Fibroblast of skin of abdomen (primary cell): ENCODE measurements around the gene FCRL5.

Source experiments
- DNase-seq: peaks from one replicate; pipeline ENCODE4 v3.0.0-alpha.2; 2013

The FCRL5 gene

DNA sequence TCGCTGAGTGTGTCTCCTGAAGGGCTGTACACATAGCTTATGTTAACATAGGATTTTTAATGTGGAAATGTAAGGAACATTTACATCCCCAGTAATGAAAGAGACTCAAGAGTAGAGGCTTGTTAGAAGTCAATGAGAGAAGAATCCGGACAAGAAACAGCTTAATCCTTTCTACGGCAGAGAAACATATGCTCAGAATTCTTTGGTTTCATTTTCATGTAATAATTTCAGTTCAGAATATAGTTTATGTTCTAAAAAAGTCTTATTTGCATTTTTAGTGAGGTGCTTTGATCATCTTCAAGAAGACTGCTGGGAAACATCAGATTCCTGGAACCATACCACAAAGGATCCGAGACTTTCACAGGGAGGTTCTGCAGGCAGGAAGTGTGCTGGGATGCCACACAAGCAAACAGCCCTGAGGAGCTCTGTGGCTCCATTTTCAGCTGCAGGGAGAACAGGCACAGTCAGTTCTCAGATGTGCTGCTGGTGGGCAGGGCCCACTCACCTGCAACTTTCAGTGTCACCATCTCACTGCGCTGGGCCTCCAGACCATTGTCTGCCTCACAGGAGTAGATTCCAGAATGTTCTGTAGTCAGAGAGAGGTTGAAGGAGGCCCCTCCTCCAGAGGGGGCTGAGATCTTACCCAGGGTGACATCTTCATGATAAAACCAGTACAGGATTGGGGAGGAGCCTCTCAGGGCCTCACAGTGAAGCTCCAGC, 28.4 kb downstream of the FCRL5 start:
- DNase-seq: no peak

DNA sequence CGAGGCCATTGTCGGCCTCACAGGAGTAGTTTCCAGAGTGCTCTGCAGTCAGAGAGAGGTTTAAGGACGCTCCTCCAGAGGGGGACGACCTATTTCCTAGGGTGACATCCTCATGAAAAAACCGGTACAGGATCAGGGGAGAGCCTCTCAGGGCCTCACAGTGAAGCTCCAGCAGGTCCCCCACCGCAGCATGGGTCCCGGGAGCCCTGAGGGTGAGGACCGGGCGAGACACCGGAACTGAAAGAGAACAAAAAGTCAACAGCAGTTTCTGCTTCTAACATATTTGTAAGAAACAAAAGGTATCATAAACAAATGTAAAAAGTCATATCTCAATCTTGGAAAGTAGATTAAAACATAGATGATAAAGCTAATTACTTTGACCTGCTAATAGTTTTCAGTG, 31.3 kb downstream of the FCRL5 start:
- no peak for DNase-seq

DNA sequence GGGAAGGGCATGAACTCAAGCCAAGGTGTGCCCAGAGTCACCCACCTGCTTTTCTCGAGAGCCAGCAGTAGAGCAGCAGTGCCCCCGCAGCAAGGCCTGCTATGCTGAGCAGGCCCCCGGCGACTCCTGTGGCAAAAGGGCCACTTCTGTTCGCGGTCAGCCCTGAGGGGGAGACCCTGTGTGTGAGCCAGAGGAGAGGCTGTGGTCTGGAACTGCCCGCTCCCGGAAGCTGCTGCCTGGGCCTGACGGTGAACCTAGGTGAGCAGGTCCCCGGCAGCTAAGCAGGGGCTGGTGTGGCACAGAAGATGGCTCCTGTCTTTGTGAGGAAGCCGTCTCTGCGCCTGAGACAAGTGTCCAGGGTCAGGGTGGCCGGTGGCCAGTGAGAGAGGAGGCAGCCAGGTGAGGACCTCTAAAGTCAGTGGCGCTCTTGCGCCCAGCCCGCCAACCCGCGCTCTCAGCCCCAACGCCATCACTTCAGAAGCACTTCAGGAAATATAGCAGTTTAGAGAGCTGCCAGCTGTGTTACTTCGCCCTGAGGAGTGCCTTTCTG, 31.9 kb downstream of the FCRL5 start:
- no peak for DNase-seq

DNA sequence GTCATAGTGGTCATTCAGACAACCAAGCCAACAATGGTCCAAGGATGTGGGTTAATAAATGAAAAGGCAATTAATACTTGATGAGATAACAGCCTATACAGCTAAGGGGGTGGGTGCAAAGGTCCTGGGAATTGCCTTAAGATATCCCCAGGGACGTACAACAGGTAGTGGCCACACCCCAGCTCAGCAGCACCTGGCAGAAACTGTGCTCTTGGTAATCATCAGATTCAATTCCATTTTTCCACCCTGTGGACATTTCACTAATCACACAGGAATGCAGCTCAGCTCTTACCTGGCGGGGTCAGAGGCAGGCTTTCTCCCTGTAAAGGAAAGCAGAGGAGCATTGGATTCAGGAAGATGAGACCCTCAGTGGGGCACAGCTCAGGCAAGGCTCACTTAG, 32.9 kb downstream of the FCRL5 start:
- no peak for DNase-seq

DNA sequence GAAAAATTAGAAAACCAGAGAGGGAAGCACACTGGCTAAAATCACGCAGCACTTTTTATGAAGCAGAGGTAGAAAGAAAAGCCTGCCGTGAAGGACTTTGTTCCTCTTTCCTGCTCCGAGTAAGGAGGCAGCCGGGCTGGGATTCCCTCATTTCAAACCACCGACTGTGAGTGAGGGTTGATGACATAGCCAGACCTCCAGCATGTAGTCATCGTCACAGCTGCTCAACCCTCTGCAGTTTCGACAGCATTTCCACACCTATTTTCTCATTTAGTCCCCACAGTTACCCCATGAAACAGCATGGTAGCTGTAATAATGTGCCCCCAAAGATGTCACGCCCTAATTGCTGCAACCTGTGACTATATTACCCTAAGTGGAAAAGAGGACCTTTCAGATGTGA, 35.3 kb downstream of the FCRL5 start:
- DNase-seq: no peak

DNA sequence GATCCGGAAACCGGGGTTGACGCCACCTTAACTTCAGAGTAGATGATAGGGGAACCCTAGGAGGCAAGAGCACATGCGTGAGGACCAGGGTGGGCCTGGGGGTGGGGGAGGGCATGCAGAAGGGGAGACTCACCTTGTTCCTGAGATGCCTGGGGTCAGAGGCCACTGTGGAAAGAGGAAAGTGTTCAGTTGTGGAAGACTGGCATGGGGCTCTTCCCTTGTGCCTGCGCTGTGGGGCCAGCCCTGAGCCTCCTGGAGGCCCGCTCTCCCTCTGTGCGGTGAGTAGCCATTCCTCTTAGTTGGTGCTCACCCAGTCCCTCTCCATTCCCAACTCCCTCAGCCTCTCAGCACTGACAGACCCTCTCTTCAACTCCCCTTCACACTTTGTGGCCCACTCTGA, 36.6 kb downstream of the FCRL5 start:
- DNase-seq: no peak

DNA sequence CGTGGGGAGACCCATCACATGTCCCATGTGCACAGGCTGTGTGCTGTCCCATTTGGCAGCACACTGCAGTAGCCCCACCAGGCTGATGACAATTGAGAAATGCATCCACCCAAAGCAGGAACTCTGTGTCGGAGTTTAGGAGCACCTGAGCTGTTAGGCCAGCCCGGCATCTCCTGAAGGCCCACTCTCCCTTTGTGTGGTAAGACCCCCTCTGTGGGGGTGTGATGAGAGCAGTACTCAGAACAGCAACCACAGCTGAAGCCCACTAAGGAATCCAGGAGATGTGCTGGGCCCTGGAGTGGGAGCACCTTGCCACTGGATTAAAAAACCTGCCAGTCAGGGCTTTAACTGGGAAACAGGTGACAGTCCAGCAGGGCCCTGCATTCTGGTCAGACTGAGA, 37.2 kb downstream of the FCRL5 start:
- DNase-seq: no peak

DNA sequence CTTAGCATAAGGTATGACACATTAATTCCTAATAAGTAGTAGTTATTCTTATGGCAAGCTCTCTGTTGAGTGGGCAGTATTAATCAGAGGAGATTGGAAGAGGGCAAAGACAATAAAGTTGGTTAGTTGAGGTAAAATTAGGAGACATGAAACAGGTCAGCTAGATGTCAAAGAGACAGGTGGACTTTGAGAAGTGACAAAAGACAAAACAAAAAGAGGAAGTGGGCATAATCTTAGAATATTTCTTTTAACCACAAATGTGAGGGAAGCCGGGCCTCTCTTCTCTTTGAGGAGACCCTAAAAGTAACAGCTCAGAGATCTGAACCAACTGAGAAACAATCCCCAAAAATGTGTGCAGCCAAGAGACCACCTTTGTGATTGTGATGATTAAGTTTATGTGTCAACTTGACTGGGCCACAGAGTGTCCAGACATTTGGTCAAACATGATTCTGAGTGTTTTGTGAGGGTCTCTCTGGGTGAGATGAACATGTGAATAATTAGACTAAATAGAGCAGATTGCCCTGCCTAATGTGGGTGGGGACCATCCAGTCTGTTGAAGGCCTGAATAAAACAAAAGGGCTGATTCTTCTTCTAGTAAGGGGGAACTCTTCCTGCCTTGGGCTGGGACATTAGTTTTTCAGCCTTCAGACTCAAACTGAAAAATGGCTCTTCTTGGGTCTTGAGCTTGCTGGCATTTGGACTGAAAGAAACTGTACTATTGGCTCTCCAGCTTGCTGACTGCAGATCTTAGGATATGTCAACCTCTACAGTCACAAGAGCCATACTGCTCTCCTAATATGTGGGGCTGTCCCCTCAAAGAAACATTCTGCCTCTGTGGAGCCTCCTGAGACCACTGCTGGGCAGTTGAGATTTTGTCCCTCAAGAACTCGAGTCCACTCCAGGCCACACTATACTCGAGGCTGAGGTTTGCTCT, 40.0 kb downstream of the FCRL5 start:
- DNase-seq: no peak

DNA sequence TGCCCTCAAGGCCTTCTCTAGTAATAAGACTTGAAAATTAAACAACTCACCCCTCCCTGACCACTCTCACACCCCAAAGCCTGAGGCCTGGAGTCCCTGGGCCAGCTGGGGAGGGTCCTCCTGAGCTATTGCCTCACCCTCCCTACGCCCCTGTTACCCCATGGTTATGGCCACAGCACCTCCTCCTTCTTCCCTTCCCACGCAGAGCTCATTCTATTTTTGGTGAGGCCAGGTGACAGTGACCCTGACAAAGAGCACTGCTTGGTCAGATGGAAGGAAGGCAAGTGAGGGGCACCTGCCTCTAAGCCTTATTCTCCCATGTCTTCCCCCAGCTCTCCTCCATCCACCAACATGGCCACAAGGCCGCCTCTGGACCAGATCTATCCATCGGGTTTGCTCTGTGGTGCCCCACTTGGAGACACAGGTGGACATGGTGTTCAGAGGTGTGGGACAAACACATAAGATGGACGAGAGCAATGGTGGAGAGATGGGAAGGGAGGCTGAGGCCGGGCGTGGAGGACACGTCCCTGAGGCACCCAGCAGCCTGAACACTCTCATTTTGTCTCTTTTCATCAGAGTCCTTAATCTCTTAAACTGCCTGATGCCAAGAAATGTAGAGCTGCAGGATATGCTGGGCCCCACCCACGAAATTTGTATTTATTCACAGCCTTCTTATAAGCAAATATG, 42.6 kb downstream of the FCRL5 start:
- DNase-seq: no peak

DNA sequence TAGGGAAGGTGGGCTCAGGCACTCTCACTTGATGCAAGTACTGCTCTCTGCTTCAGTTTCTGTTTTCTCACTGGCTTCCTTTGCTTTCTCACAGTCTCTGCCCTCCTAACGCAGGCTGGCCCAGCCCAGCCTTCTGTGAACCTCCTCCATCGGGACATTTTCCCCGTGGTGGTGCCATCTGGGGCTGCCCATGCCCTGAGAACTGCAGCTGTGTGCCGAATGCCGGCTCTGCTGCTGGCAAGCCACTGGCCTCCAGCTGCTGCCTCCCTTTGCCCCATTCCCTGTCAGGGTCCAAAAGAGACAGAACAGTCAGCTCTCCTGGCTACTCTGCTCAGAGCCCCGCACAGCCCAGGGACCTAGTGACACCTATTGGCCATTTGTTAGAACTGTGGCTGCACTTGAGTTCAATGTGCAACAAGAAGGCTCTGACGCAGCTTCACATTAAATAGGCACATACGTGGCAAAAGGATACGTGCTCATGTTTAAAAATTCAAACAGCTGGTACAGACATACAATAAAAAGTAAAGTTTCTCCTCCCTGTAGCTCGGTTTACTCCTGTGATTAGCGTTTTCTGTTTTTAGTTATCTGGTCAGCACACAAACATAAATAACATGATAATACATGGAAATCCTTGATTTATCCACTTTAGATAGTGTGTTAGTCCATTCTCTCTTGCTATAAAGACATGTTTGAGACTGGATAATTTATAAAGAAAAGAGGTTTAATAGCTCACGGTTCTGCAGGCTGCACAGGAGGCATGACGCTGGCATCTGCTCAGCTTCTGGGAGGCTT, 46.6 kb downstream of the FCRL5 start:
- DNase-seq: peak; percentile 58

DNA sequence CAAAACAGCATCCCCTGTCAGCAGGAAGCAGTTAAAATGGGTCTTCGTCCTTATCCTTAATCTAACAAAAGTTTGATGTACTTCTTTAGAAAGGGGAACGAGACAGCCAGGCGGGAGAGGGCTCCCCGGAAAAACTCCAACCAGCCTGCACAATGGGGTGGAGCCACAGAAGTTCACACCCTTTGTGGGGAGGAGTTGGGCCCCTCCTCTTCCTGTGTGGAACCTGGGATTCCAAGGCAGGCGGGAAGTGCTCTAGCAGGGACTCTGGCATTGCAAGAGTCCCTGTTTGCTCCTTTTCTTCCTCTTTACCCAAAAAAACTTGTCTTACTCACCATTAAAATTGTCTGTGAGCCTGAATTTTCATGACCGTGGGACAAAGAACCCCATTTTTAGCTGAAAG, 47.7 kb downstream of the FCRL5 start:
- DNase-seq: no peak

DNA sequence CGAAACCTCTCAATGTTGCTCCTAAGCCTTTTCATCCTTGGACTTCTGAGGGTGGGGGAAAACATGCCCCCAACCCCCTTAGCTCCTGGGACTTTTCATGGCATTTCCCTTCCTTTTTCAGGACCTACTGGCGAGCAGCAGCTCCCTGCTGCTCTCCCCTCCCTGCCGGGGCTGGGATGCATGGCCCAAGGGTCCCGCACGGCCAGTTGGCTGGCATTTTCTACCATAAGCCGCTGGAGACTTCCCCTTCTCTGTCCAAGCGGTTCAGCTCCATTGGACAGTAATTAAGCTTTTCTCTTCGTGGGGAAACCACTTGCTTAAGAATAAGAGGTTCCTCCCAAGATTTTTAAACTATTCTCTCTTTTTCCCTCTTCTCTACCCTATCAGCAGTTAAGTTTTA, 52.8 kb downstream of the FCRL5 start:
- no peak for DNase-seq

DNA sequence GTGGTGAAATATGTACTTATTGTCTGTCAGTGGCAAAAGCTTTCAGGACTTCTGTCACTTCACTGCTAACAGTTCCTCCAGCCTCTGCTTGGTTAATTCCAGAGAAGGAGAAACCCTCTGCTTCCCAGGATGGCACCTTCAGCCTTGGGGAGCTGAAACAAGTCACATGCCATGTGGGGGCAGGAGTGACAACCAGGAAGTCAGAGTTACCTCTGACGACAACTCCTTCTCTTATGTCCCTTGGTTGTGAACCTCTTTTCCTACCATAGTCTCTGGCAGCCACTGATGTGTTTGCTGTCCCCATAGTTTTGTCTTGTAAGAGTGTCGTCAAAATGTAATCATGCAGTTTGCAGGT, 53.6 kb downstream of the FCRL5 start:
- DNase-seq: no peak

DNA sequence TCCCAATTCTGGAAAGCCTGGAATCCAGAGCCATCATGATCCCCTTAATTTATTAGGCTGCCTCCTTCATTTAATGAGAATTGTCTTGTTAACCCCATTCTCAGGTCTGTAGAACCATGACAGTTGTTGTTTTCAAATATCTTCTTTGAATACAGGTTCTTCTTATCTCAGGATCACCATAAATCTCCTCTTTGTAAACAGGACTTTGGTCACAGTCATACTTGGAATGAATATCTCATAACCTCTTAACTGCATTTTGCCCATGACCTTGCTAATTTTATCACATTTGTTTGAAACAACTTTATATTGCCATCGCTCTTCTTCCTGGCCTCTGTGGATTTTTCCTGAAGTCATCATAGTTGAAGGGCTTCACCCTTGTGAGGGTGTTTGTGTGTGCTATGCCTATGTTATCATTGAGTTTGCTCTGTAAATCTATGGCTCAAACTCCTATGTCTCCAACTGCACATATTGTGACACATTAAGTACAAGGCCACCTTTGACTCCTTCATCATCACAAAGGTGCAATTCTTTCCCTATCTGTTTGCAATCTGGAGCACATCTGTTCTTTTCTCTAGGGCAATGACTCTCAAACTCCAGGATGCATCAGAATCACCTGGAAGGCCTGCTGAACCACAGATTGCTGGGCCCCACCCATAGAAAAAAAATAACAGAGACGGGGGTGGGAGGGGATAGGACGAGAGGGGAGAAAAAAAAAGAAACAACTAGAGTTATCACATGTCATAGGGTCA, 54.2 kb downstream of the FCRL5 start:
- DNase-seq: no peak

DNA sequence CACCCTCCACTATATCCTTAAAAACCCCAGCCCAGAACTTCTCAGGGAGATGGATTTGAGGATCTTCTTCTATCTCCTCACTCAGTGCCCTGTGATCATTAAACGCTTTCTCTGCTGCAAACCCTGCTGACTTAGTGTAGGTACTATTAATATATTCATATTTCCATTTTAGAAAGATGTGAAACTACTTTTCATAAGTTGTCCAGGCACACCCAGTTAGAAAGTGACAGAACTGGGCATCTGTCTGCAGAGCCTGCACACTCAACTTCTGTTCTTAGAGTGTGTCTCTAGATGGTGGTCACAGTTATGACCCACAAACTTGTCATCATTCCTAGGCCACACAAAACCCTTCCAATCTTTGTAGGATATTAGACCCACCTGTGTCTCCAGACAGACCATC, 55.0 kb downstream of the FCRL5 start:
- DNase-seq: no peak

DNA sequence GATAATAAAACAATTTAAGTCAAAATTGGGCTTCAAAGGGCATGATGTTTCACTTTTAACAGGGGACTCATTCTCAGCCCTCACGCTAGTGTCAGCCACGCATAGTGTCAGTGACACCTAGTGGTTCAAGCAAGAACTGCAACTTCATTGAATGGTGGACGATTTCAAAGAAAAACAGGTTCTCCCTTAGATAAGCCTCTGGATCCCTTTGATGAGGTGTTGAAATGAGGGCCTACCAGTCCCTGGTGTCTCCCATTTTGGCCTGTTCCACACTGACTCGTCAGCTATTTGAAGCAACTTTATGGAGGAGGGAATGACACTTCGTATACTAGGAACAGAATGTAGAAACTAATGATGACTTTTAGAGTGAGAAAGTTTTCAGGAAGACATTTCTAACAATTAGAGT, 56.2 kb downstream of the FCRL5 start:
- peak; percentile 36 for DNase-seq

DNA sequence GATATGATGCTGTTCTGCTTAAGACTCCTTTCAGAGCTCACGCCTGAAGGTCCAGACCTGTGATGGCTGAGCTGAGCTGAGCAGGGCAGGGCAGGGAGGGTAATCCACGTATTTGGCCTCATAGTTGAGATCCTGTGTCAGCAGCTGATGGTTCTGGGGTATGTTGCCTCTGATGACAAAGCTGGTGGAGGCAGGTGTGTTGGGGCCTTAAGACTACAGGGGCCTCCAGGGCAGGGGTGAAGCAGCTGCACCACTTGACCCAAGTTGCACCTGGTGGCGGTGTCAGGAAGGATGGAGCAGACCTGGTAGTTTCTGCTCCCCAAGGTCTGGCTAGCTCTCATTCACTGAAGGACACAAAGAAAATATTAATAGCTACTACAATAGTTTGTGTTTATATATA, 57.0 kb downstream of the FCRL5 start:
- no peak for DNase-seq

DNA sequence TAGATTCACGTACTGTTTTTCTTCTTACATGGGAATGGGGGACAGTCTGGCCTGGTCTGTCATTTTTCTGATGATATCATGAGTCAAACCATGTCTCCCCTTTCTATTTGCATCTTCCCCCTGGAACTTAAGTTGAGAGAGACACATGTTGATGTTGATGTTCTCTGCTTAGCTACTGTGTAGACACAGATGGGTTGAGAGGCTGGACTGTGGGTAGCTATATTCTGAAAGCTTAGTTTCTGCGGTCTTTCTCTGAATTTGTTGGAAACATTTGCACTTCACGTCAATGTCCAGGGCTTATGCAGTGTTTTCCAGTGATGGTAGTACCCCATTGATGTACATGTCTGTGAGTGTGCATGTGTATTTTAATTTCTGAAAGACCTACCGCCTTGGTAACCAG, 58.2 kb downstream of the FCRL5 start:
- DNase-seq: no peak

DNA sequence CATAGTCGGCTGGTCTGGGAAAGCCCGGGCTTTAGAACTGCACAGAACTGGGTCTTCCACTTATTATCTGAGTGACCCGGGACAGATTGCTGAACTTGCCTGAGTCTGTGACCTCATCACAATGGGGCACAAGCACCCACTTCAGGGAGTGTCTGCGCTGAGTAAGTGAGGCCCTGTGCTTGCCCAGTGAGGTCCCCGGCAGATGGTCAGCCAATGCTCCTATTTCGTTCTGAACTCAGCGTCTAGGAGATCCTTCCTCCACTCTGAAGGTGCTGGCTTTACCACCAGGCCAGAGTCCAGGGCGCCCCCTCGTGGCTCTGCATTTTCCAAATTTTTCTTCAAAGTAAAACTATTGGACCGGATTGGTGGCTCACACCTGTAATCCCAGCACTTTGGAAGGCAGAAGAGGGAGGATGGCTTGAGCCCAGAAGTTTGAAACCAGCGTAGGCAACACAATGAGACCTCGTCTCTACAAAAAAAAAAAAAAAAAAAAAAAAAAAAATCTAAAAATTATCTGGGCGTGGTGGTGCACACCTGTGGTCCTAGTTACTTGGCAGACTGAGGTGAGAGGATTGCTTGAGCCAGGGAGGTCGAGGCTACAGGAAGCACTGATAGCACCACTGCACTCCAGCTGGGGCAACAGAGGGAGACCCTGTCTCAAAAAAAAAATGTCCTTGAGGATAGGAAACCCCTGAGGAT, 61.7 kb downstream of the FCRL5 start:
- peak; percentile 62 for DNase-seq

DNA sequence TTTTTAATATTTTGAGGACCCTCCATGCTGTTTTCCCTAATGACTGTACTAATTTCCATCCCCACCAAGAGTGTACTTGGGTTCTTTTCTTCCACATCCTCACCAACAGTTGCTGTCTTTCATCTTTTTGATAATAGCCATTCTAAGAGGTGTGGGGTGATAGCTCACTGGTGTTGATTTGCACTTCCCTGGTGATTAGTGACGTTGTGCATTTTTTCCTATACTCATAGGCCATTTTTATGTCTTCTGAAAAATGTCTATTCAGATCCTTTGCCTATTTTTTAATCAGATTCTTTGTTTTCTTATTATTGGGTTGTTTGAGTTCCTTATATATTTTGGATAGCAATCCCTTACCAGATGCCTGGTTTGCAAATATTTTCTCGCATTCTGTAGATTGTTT, 64.2 kb downstream of the FCRL5 start:
- no peak for DNase-seq

DNA sequence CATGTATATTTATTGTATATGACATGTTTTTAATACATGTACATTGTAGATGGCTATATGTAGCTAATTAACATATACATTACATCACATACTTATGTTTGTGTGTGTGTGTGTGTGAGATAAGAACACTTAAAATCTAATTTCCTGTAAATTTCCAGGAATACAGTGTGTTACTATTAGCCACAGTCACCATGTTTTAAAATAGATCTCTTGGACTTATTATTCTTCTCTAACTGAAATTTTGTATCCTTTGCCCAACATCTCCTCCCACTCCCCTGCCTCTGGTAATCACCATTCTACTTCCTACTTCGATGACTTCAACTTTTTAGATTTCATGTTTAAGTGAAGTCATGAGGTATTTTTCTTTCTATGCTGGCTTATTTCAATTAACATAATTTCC, 64.8 kb downstream of the FCRL5 start:
- no peak for DNase-seq
